Retinal pigment epithelial cell (primary cell): ENCODE data around the gene POGLUT2.

Source experiments
- DNase-seq: peaks from one replicate; pipeline ENCODE4 v3.0.0-alpha.2; 2010; ENCODE audit warnings: low read depth
- H3K4me3 ChIP-seq: 2 replicates; pipeline ENCODE4 v1.5.1; 2011; ENCODE audit warnings: mild to moderate bottlenecking, low read length, control low read depth, moderate library complexity
- CTCF ChIP-seq: conservative IDR thresholded peaks from 2 replicates; pipeline ENCODE4 v1.5.1; 2011; ENCODE audit warnings: low read depth, low read length, control low read depth, inconsistent platforms

POGLUT2 gene

GRCh38 chr13:102805680-102806079 lies 6.9 kb upstream of the POGLUT2 start:
- no peak for DNase-seq
- H3K4me3 ChIP-seq, result no peak overlapping the region
- no peak for TF ChIP-seq CTCF

GRCh38 chr13:102800145-102801041 lies 1.6 kb upstream of the POGLUT2 start:
- H3K4me3 ChIP-seq, result peak overlapping the region; percentile 75
- no peak for DNase-seq
- TF ChIP-seq CTCF, result peak; percentile 72

DNA sequence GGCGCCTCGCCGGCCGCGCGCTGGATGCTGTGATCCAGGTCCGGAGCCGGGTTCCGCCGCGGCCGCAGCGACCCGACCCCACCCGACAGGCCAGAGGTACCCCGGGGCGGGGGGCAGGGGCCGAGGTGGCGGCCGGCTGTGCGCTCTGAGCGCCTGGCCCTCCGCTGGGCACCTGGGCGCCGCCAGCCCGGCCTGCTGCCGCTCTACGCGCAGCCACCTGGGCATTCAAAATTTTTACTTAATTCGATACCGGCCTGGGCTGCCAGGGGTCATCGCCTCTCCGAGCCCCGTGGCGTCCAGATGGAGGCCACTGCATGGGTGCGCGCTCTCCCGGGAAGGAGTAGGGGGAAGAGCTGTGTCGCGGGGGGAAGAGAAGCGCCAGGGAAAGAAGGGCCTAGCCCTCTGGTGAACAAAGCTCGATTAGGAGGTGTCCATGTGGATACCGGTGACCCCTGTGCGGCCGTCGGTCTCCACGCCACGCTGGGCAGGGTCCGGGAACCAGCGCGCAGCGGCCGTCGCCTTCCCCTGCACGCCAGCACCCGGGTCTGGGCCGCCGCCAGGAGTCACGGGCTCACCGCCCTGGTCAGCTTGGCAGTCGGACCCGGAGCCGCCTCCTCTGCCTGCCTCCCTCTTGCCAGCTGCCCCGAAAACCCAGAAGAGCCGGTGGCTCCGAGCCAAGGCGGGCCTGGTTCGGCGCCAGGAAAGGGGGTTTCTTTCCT lies 809 bp upstream of the POGLUT2 start:
- no peak for DNase-seq
- peak overlapping the region; percentile 75 for H3K4me3 ChIP-seq
- TF ChIP-seq CTCF, result no peak

DNA sequence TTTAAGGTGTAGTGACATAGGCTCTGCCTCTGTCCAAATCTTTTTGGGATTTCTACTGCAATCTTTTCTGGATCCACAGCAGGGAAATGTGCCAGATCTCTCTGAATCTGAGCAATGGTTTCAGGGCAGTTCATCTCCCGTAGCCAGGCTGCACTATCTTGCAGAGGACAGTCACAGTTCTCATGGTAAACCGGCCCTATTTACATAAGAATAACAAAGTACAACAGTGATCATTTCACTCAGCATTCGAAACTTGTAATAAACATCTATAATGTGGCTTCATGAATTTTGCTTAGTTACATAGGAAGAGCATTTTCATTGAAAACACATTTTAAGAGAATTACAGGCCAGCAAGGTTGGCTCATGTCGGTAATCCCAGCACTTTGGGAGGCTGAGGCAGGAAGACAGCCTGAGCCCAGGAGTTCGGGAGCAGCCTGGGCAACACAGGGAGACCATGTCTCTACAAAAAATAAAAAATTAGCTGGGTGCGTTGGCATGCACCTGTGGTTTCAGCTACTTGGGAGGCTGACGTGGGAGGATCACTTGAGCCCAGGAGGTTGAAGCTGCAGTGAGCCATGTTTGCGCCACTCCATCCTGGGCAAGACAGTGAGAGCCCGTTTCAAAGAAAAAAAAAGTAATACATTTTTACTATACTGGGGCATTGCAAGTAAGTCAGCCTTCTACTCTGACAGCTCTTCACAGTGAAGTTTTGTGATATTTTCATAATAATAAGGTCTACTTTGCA lies 5.0 kb downstream of the POGLUT2 start:
- H3K4me3 ChIP-seq, result no peak overlapping the region
- no peak for DNase-seq
- TF ChIP-seq CTCF, result no peak

DNA sequence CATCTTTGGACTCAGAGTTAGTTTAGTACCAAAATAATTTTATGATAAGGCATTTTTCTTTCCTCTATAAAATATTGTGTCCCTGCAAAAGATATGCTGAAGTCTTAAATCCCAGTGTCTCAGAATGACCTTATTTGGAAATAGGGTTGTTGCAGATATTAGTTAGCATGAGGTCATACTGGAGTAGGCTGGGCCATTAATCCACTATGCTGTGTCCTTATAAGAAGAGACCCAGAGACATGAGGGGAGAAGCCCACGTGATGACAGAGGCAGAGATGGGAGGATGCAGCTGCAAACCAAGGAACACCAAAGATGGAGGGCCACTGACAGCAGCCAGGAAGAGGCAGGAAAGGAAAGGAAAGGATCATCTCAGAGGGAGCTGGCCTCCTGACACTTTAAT lies 6.4 kb downstream of the POGLUT2 start:
- H3K4me3 ChIP-seq, result no peak overlapping the region
- no peak for DNase-seq
- no peak for TF ChIP-seq CTCF

- H3K4me3 ChIP-seq, result no peak overlapping the region
- DNase-seq, result no peak
- TF ChIP-seq CTCF, result no peak
These were observed 10.1 kb downstream of the POGLUT2 start for GRCh38 chr13:102788683-102789082.
